HepG2 (cell line): Measurements from ENCODE around the gene LARP1. TPM values are rescaled to one million over a fixed set of nuclear protein-coding genes. Genes with fewer than 3 reads are reported as not detected.

Experiments
- ATAC-seq: fragments of 200-7000 bp; cut with Tn5 transposase; 3 replicates; pipeline ENCODE4 v1.9.1; 2020; ENCODE audit warnings: mild to moderate bottlenecking, moderate library complexity
- BruUV-seq: library from RNA; stranded (reverse); fragments of 400-500 nt; replicated peaks from 2 replicates; lab custom pipeline; 2021; lab: Mats Ljungman, UMichigan
- CTCF ChIA-PET: fragments of 300-600 bp; formaldehyde crosslinking; extraction: SDS; loops from one replicate; lab custom pipeline; 2021; ENCODE audit warnings: low total read pairs, inconsistent platforms, low intra/inter-chr PET ratio; lab: Yijun Ruan, JAX
- POLR2A ChIA-PET: fragments of 350-600 bp; sonication (Branson Sonifier 250); formaldehyde crosslinking; loops from one replicate; lab custom pipeline; 2020; ENCODE audit warnings: antibody characterized with exemption, inconsistent platforms; lab: Yijun Ruan, JAX
- DNase-seq: peaks from one replicate; pipeline ENCODE4 v3.0.0-alpha.2; 2015; ENCODE audit warnings: low spot score
- FAIRE-seq: peaks from 3 replicates; lab custom pipeline; 2011; peaks lifted over from hg19 to GRCh38; lab: Jason Lieb, UNC
- H2AFZ ChIP-seq: one replicate; pipeline ENCODE4 v1.6.1; 2011; ENCODE audit warnings: low read length, inconsistent platforms
- H3K27ac ChIP-seq: fragments of 300-600 bp; 3 replicates; pipeline ENCODE4 v1.8.0; 2011; ENCODE audit warnings: mixed run types, mild to moderate bottlenecking, mixed read lengths, low read length, inconsistent platforms; ENCODE audit not compliant: insufficient read depth; ENCODE audit errors: extremely low read length
- H3K27me3 ChIP-seq, 2 experiments: fragments of 200-600 bp in 1 of 2; 2 replicates in 1 of 2; 3 replicates in 1 of 2; pipeline versions ENCODE4 v1.6.0 to v1.8.0; 2011; ENCODE audit warnings: low read length in 2 of 2, mild to moderate bottlenecking in 2 of 2, moderate library complexity in 2 of 2, inconsistent platforms in 1 of 2; ENCODE audit not compliant: insufficient read depth in 2 of 2, control insufficient read depth in 1 of 2
- H3K36me3 ChIP-seq, 2 experiments: fragments of 200-600 bp in 1 of 2; replicated peaks in 1 of 2; 2 replicates in 1 of 2; 3 replicates in 1 of 2; pipeline versions ENCODE4 v1.5.1 to v1.8.0; 2011; ENCODE audit warnings: low read length in 2 of 2, inconsistent platforms in 1 of 2; ENCODE audit not compliant: insufficient read depth in 2 of 2, control insufficient read depth in 1 of 2
- H3K4me1 ChIP-seq: 2 replicates; pipeline ENCODE4 v1.5.1; 2012; ENCODE audit warnings: low read length, inconsistent platforms; ENCODE audit not compliant: insufficient read depth
- H3K4me2 ChIP-seq: 2 replicates; pipeline ENCODE4 v1.6.0; 2011; ENCODE audit warnings: low read depth, low read length, inconsistent platforms
- H3K4me3 ChIP-seq, 3 experiments: fragments of 200-600 bp in 1 of 3; sonication (generic), shearing (Covaris generic) in 1 of 3; replicated peaks in 1 of 3; 2 replicates each; pipeline ENCODE4 v1.5.1; 2011 to 2016; ENCODE audit warnings: low read length in 3 of 3, inconsistent platforms in 2 of 3, low read depth in 2 of 3, mild to moderate bottlenecking in 2 of 3, control low read depth in 1 of 3, mixed read lengths in 1 of 3; ENCODE audit not compliant: insufficient read depth in 1 of 3
- H3K79me2 ChIP-seq: one replicate; pipeline ENCODE4 v1.6.1; 2011; ENCODE audit warnings: low read length, inconsistent platforms; ENCODE audit not compliant: insufficient read depth
- H3K9ac ChIP-seq: 2 replicates; pipeline ENCODE4 v1.6.0; 2011; ENCODE audit warnings: mild to moderate bottlenecking, low read depth, low read length, inconsistent platforms; ENCODE audit not compliant: insufficient read depth
- H3K9me3 ChIP-seq: 2 replicates; pipeline ENCODE4 v1.5.1; 2012; ENCODE audit warnings: mild to moderate bottlenecking, low read length
- H4K20me1 ChIP-seq: 2 replicates; pipeline ENCODE4 v1.6.0; 2011; ENCODE audit warnings: inconsistent platforms, mild to moderate bottlenecking, low read length, moderate library complexity; ENCODE audit not compliant: insufficient read depth
- MAFK ChIP-seq, 2 experiments: IDR thresholded peaks in 1 of 2; conservative IDR thresholded peaks in 1 of 2; 2 replicates each; pipeline ENCODE4 v1.6.1; 2011; ENCODE audit warnings: improper control_type of control experiment in 2 of 2, low read length in 2 of 2
- ZNF20 ChIP-seq: sonication (generic); formaldehyde crosslinking; IDR thresholded peaks from 2 replicates; pipeline ENCODE4 v1.4.0; 2020; ENCODE audit warnings: mild to moderate bottlenecking, moderate library complexity, missing genetic modification reagents
- ZNF207 ChIP-seq: fragments of 450-650 bp; IDR thresholded peaks from 2 replicates; pipeline ENCODE4 v1.6.1; 2016; ENCODE audit warnings: antibody characterized with exemption, borderline replicate concordance
- WGBS: methylation state at CpG from one replicate; pipeline ENCODE4 v1.1.6; 2017; ENCODE audit warnings: low lambda C conversion rate; 5-methylcytosine and 5-hydroxymethylcytosine counted together
- in situ Hi-C: cut with HindIII; loops from 2 replicates; pipeline ENCODE4 v1.10.0; 2017; ENCODE audit warnings: low pct_unique_long_range_greater_than_20kb; ENCODE audit not compliant: extremely low pct_ligation_motif_present
- intact Hi-C: fragments of 100-400 bp; cut with micrococcal nuclease; formaldehyde crosslinking; loops from one replicate; pipeline ENCODE4 v1.10.0; 2022; ENCODE audit not compliant: unreplicated experiment
- polyA plus RNA-seq, 8 experiments: library from polyadenylated mRNA; depleted of rRNA in 3 of 8; stranded (reverse) in 7 of 8; unstranded in 1 of 8; fragments of >200 nt; fragmentation: Illumina TruSeq in 4 of 8; extraction: Trizol in 4 of 8; gene quantifications; 2 replicates each; pipeline versions ENCODE4 v1.2.1 to v1.2.3, GENCODE V29; 2011 to 2016; ENCODE audit warnings: low read depth in 4 of 8, missing spikeins in 1 of 8, mixed read lengths in 1 of 8; ENCODE audit not compliant: insufficient read depth in 1 of 8
- total RNA-seq, 5 experiments: library from RNA; depleted of rRNA; stranded (reverse); fragments of >200 nt; fragmentation: Illumina TruSeq; extraction: Trizol; gene quantifications; 2 replicates each; pipeline ENCODE4 v1.2.3, GENCODE V29; 2016; ENCODE audit warnings: low read depth in 1 of 5
- TF ChIP-seq, protein P1 (sequence below): sonication (generic); formaldehyde crosslinking; IDR thresholded peaks from 2 replicates; pipeline ENCODE4 v1.4.0; 2020; ENCODE audit warnings: low read depth, mild to moderate bottlenecking, missing genetic modification reagents
- TF ChIP-seq, protein P2 (sequence below): sonication (generic); formaldehyde crosslinking; IDR thresholded peaks from 2 replicates; pipeline ENCODE4 v1.5.0; 2020; ENCODE audit warnings: mild to moderate bottlenecking, missing genetic modification reagents, moderate library complexity

Gene LARP1
- total and polyA plus RNA-seq, 2 of the 13 experiments (the other 11 are each of a cell fraction or from before 2014, with no cell fraction given) = 45.2 to 61.4 TPM

DNA sequence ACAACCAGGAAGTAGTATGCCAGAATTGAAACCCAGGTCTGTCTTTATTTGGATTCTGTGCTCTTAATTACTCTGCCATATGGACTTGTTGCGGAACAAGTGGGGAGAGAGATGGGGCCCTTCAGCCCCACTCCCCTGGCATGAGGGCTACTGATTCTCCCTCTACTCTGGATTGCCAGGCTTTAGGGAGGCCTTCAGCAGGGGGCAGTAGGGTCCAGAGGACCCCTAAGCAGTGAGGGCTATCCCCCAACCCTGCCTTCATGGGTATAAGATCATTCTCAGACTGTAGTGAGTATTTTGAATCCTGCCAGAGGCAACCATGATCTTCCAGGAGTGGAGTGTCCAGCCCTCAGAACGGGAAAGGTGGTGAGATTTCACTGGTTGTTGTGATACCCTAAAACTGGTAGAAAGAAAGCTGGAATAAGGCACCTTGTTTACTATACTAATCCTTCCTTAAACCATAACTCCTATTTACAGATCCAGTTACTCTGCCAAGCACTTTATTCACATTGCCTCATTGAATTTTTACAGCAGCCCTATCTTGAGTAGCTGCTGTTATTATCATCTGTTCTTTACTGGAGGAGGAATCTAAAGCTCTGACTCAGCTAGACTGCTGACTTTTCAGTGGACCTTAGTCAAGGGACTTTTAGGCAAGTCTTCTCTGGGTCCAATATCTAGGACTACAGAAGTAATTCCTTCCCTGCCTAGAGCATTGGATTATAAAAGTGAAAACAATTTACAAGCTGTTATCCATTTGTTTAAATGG, 31.3 kb upstream of the LARP1 start:
- POLR2A ChIA-PET = interaction anchor here (0.7 to 2.3 kb wide), 2 partner anchors 10 to 41 kb away, joined by 3 to 5 read pairs; no protein-coding TSS in a partner anchor
- Histone ChIP-seq H2AFZ (no peak overlapping the region), H3K79me2 (no peaks in the 10 kb centered on the region), H3K27me3 (no peaks in the 10 kb centered on the region), H3K36me3 (0 out of 5 replicates have a peak, but pooled peaks cover 0 to under 1% of the 10 kb centered on the region in 2 experiments), H3K4me3 (no peak overlapping the region), H3K4me1 (peaks cover 46% of the 10 kb centered on the region), H3K27ac (no peak overlapping the region), H3K9ac (no peak overlapping the region), H3K4me2 (no peak overlapping the region), H3K9me3 (no peaks in the 10 kb centered on the region), H4K20me1 (no peaks in the 10 kb centered on the region)
- WGBS = 43% methylated on average over 2 of the region's 2 CpGs
- TF ChIP-seq ZNF207 = no peak
- TF ChIP-seq ZNF20 (CRISPR knock-in tag) = no peak
- TF ChIP-seq MAFK (conservative IDR thresholded peaks at IDR 0.05 in 1 of 2, IDR thresholded peaks at IDR 0.05 in 1 of 2; ENCODE audit: low read length in 2 of 2) = peak in 1 of 2 experiments; percentile 13; a peak in 1 of 4 replicates
- TF ChIP-seq, protein P1, sequence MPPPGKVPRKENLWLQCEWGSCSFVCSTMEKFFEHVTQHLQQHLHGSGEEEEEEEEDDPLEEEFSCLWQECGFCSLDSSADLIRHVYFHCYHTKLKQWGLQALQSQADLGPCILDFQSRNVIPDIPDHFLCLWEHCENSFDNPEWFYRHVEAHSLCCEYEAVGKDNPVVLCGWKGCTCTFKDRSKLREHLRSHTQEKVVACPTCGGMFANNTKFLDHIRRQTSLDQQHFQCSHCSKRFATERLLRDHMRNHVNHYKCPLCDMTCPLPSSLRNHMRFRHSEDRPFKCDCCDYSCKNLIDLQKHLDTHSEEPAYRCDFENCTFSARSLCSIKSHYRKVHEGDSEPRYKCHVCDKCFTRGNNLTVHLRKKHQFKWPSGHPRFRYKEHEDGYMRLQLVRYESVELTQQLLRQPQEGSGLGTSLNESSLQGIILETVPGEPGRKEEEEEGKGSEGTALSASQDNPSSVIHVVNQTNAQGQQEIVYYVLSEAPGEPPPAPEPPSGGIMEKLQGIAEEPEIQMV (CRISPR knock-in tag) = no peak
- TF ChIP-seq, protein P2, sequence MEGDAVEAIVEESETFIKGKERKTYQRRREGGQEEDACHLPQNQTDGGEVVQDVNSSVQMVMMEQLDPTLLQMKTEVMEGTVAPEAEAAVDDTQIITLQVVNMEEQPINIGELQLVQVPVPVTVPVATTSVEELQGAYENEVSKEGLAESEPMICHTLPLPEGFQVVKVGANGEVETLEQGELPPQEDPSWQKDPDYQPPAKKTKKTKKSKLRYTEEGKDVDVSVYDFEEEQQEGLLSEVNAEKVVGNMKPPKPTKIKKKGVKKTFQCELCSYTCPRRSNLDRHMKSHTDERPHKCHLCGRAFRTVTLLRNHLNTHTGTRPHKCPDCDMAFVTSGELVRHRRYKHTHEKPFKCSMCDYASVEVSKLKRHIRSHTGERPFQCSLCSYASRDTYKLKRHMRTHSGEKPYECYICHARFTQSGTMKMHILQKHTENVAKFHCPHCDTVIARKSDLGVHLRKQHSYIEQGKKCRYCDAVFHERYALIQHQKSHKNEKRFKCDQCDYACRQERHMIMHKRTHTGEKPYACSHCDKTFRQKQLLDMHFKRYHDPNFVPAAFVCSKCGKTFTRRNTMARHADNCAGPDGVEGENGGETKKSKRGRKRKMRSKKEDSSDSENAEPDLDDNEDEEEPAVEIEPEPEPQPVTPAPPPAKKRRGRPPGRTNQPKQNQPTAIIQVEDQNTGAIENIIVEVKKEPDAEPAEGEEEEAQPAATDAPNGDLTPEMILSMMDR (CRISPR knock-in tag) = 0 out of 2 replicates have a peak, but pooled peaks have one; percentile 16
- FAIRE-seq (no peak), ATAC-seq (peak; percentile 49; the same call in 2 of the 3 replicates), DNase-seq (no peak)
- CTCF ChIA-PET = no interaction called here
- in situ Hi-C loops = no loop called here
- intact Hi-C loops = loop anchor here (2.0 kb wide), 1 partner anchor 41 kb away; no protein-coding TSS in a partner anchor
- BruUV-seq = no TSS peak
